ENCODE measurements around the gene SLC9A4. TPM values are rescaled to one million over a fixed set of nuclear protein-coding genes. Genes with fewer than 3 reads are reported as not detected.

Gene SLC9A4
- total RNA-seq, 4 donors from 2014 or later = 0.40 to 0.76 (median 0.47) TPM

- Histone ChIP-seq H3K36me3 (no peaks in the 10 kb centered on the region), H3K27me3 (no peaks in the 10 kb centered on the region), H3K4me1 (peaks cover 0 to 10% (median 0%) of the 10 kb centered on the region in 3 donors), H3K27ac (peak overlapping the region in 1 of 4 donors; percentile 4), H3K4me3 (no peak overlapping the region), H3K9me3 (no peaks in the 10 kb centered on the region)
- intact Hi-C loops (cut with DNase I) = no loop called here
- no peak for TF ChIP-seq CTCF (IDR thresholded peaks at IDR 0.05)
- TF ChIP-seq POLR2A (IDR thresholded peaks at IDR 0.05) = no peak
- no peak for DNase-seq
- WGBS, 2 donors = 77 to 83% methylated on average over 7 to 8 of the region's 8 CpGs
These were observed 31.8 kb downstream of the SLC9A4 start for GRCh38 chr2:102504833-102505232.

GRCh38 chr2:102505290-102505689 is 32.3 kb downstream of the SLC9A4 start:
- 45 to 54% methylated on average over 10 of the region's 10 CpGs for WGBS, 2 donors
- Histone ChIP-seq H3K4me3 (no peak overlapping the region), H3K36me3 (no peaks in the 10 kb centered on the region), H3K9me3 (no peaks in the 10 kb centered on the region), H3K27ac (peak overlapping the region in 1 of 4 donors; percentile 4), H3K4me1 (peaks cover 0 to 14% (median 0%) of the 10 kb centered on the region in 3 donors), H3K27me3 (no peaks in the 10 kb centered on the region)
- no peak for TF ChIP-seq POLR2A (IDR thresholded peaks at IDR 0.05)
- TF ChIP-seq CTCF (IDR thresholded peaks at IDR 0.05) = no peak
- DNase-seq = no peak
- intact Hi-C loops (cut with DNase I) = no loop called here

- Histone ChIP-seq H3K4me3 (no peak overlapping the region), H3K36me3 (no peaks in the 10 kb centered on the region), H3K4me1 (peaks cover 0 to 21% (median 0%) of the 10 kb centered on the region in 3 donors), H3K9me3 (no peaks in the 10 kb centered on the region), H3K27me3 (no peaks in the 10 kb centered on the region), H3K27ac (peak overlapping the region in 1 of 4 donors; percentile 19)
- TF ChIP-seq CTCF (IDR thresholded peaks at IDR 0.05) = no peak
- TF ChIP-seq POLR2A (IDR thresholded peaks at IDR 0.05) = no peak
- 41 to 74% methylated on average over 5 of the region's 5 CpGs for WGBS, 2 donors
- intact Hi-C loops (cut with DNase I) = no loop called here
- DNase-seq = no peak
These were observed 33.7 kb downstream of the SLC9A4 start for GRCh38 chr2:102506743-102507142.

- DNase-seq = no peak
These were observed 35.8 kb downstream of the SLC9A4 start for GRCh38 chr2:102508863-102509262.

GRCh38 chr2:102509749-102510148 is 36.7 kb downstream of the SLC9A4 start:
- no peaks in the 10 kb centered on the region for H3K9me3 ChIP-seq
- no peak overlapping the region for H3K27ac ChIP-seq
- no peak for DNase-seq
- peaks cover 0 to 35% (median 4%) of the 10 kb centered on the region in 3 donors for H3K4me1 ChIP-seq
- no peak for TF ChIP-seq CTCF (IDR thresholded peaks at IDR 0.05)
- TF ChIP-seq POLR2A (IDR thresholded peaks at IDR 0.05) = no peak
- no peaks in the 10 kb centered on the region for H3K27me3 ChIP-seq
- 33 to 42% methylated on average over 2 of the region's 2 CpGs for WGBS, 2 donors
- no peak overlapping the region for H3K4me3 ChIP-seq
- intact Hi-C loops (cut with DNase I) = no loop called here
- H3K36me3 ChIP-seq = no peaks in the 10 kb centered on the region

More at GRCh38 chr2:102508863-102509262, 35.8 kb downstream of the SLC9A4 start:
- intact Hi-C loops (cut with DNase I) = no loop called here
- no peak overlapping the region for H3K27ac ChIP-seq
- H3K4me3 ChIP-seq = no peak overlapping the region
- peaks cover 0 to 26% (median 0%) of the 10 kb centered on the region in 3 donors for H3K4me1 ChIP-seq
- 60 to 61% methylated on average over 4 of the region's 4 CpGs for WGBS, 2 donors
- H3K27me3 ChIP-seq = no peaks in the 10 kb centered on the region
- no peaks in the 10 kb centered on the region for H3K36me3 ChIP-seq
- no peaks in the 10 kb centered on the region for H3K9me3 ChIP-seq
- TF ChIP-seq CTCF (IDR thresholded peaks at IDR 0.05) (no peak), POLR2A (IDR thresholded peaks at IDR 0.05) (no peak)

All from esophagus squamous epithelium (tissue), 5 donors.